ENCODE results near the gene MAJIN.

MAJIN gene

GRCh38 chr11:64893194-64894069 lies 78.5 kb downstream of the MAJIN start:
- Histone ChIP-seq H3K9me3 (no peaks in the 10 kb centered on the region), H3K27me3 (no peaks in the 10 kb centered on the region), H3K4me1 (peaks cover 0 to 2% (median under 1%) of the 10 kb centered on the region in 4 donors), H3K36me3 (peaks cover 4 to 40% (median 34%) of the 10 kb centered on the region in 3 donors), H3K4me3 (no peak overlapping the region), H3K27ac (no peak overlapping the region)
- no peak for DNase-seq
- intact Hi-C loops (cut with DNase I; ENCODE audit: low total_unique reads) = loop anchor here (2.0 to 5.0 kb wide), 2 partner anchors 47 to 106 kb away; no protein-coding TSS in a partner anchor
- no peak for TF ChIP-seq CTCF (IDR thresholded peaks at IDR 0.05)

GRCh38 chr11:64892838-64893193 lies 79.1 kb downstream of the MAJIN start:
- H3K27me3 ChIP-seq = no peaks in the 10 kb centered on the region
- peaks cover 0 to 34% (median 28%) of the 10 kb centered on the region in 3 donors for H3K36me3 ChIP-seq
- intact Hi-C loops (cut with DNase I; ENCODE audit: low total_unique reads) = loop anchor here (5.0 kb wide), 1 partner anchor 106 kb away; no protein-coding TSS in a partner anchor
- no peak overlapping the region for H3K4me3 ChIP-seq
- TF ChIP-seq CTCF (IDR thresholded peaks at IDR 0.05) = no peak
- H3K27ac ChIP-seq = no peak overlapping the region
- H3K4me1 ChIP-seq = peaks cover 0 to 8% (median 4%) of the 10 kb centered on the region in 4 donors
- no peak for DNase-seq
- H3K9me3 ChIP-seq = no peaks in the 10 kb centered on the region

GRCh38 chr11:64892411-64892831 lies 79.5 kb downstream of the MAJIN start:
- intact Hi-C loops (cut with DNase I; ENCODE audit: low total_unique reads) = loop anchor here (5.0 kb wide), 1 partner anchor 105 kb away; no protein-coding TSS in a partner anchor
- Histone ChIP-seq H3K27ac (no peak overlapping the region), H3K9me3 (no peaks in the 10 kb centered on the region), H3K27me3 (no peaks in the 10 kb centered on the region), H3K4me3 (no peak overlapping the region), H3K4me1 (peaks cover 0 to 12% (median 8%) of the 10 kb centered on the region in 4 donors), H3K36me3 (peaks cover 0 to 30% (median 24%) of the 10 kb centered on the region in 3 donors)
- TF ChIP-seq CTCF (IDR thresholded peaks at IDR 0.05) = no peak
- DNase-seq = no peak

- H3K36me3 ChIP-seq = peaks cover 0 to 25% (median 18%) of the 10 kb centered on the region in 3 donors
- TF ChIP-seq CTCF (IDR thresholded peaks at IDR 0.05) = no peak
- no peak overlapping the region for H3K4me3 ChIP-seq
- peaks cover 0 to 17% (median 8%) of the 10 kb centered on the region in 4 donors for H3K4me1 ChIP-seq
- intact Hi-C loops (cut with DNase I; ENCODE audit: low total_unique reads) = loop anchor here (5.0 kb wide), 1 partner anchor 105 kb away; no protein-coding TSS in a partner anchor
- H3K27me3 ChIP-seq = no peaks in the 10 kb centered on the region
- H3K27ac ChIP-seq = no peak overlapping the region
- no peaks in the 10 kb centered on the region for H3K9me3 ChIP-seq
- no peak for DNase-seq
These were observed 80.0 kb downstream of the MAJIN start for GRCh38 chr11:64891880-64892279.

GRCh38 chr11:64891215-64891848 lies 80.6 kb downstream of the MAJIN start:
- Histone ChIP-seq H3K27ac (no peak overlapping the region), H3K36me3 (peaks cover 0 to 19% (median 13%) of the 10 kb centered on the region in 3 donors), H3K4me3 (no peak overlapping the region), H3K4me1 (peaks cover 0 to 18% (median 8%) of the 10 kb centered on the region in 4 donors), H3K9me3 (no peaks in the 10 kb centered on the region), H3K27me3 (no peaks in the 10 kb centered on the region)
- TF ChIP-seq CTCF (IDR thresholded peaks at IDR 0.05) = no peak
- intact Hi-C loops (cut with DNase I; ENCODE audit: low total_unique reads) = loop anchor here (5.0 kb wide), 1 partner anchor 104 kb away; no protein-coding TSS in a partner anchor
- DNase-seq = no peak

Measured in tibial artery (tissue), 4 donors.